Dendritic cell treated with granulocyte-macrophage colony-stimulating factor and Interleukin-4, amounts not matched to agents 40 ng/mL and 50 ng/mL, for 4 days (primary cell): ENCODE results near the gene HOXC13.

Experiments used
- H3K27ac Mint-ChIP-seq: one replicate; pipeline ENCODE4 v1.8.0; 2022; ENCODE audit warnings: mild to moderate bottlenecking, mixed read lengths
- H3K27me3 Mint-ChIP-seq: one replicate; pipeline ENCODE4 v1.8.0; 2022; ENCODE audit warnings: mild to moderate bottlenecking, mixed read lengths
- H3K36me3 Mint-ChIP-seq: one replicate; pipeline ENCODE4 v1.8.0; 2022; ENCODE audit warnings: low read depth, mixed read lengths
- H3K4me1 Mint-ChIP-seq: one replicate; pipeline ENCODE4 v1.8.0; 2022; ENCODE audit warnings: low read depth, mixed read lengths
- H3K4me3 Mint-ChIP-seq: one replicate; pipeline ENCODE4 v1.8.0; 2022; ENCODE audit warnings: mild to moderate bottlenecking, moderate library complexity, mixed read lengths
- H3K9me3 Mint-ChIP-seq: one replicate; pipeline ENCODE4 v1.8.0; 2022; ENCODE audit warnings: mixed read lengths
- intact Hi-C: fragments of 100-400 bp; cut with micrococcal nuclease; formaldehyde crosslinking; loops from one replicate; pipeline ENCODE4 v1.15.0; 2022

The HOXC13 gene

DNA sequence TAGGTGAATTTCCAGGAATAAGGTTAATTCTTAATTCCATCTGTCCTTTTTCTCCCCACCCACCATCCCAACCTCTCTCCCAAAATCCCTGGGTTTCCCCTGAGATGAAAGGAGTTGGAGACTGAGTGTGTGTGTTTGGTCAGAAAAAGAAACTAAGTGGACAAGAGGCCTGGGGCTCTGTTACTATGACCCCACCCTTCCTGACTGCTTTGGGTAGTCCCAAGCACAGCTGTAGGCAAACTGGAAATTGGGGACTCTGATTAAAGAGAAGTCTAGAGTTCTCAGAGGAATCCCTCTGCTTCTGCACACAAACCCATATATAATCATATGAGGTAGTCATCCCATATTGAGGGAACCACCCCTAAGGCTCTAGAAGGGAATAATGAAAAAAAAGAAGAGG, 9.1 kb downstream of the HOXC13 start:
- Mint-ChIP-seq H3K27ac (no peak overlapping the region), H3K4me3 (no peak overlapping the region), H3K9me3 (no peaks in the 10 kb centered on the region), H3K27me3 (peaks cover 96% of the 10 kb centered on the region), H3K4me1 (peaks cover 10% of the 10 kb centered on the region), H3K36me3 (no peaks in the 10 kb centered on the region)
- intact Hi-C loops: no loop called here

- H3K4me3 Mint-ChIP-seq: no peak overlapping the region
- intact Hi-C loops: no loop called here
- H3K36me3 Mint-ChIP-seq: no peaks in the 10 kb centered on the region
- H3K27ac Mint-ChIP-seq: no peak overlapping the region
- H3K27me3 Mint-ChIP-seq: peaks cover 98% of the 10 kb centered on the region
- peaks cover 10% of the 10 kb centered on the region for H3K4me1 Mint-ChIP-seq
- no peaks in the 10 kb centered on the region for H3K9me3 Mint-ChIP-seq
Measured at GRCh38 chr12:53948650-53949593, 10.3 kb downstream of the HOXC13 start.

DNA sequence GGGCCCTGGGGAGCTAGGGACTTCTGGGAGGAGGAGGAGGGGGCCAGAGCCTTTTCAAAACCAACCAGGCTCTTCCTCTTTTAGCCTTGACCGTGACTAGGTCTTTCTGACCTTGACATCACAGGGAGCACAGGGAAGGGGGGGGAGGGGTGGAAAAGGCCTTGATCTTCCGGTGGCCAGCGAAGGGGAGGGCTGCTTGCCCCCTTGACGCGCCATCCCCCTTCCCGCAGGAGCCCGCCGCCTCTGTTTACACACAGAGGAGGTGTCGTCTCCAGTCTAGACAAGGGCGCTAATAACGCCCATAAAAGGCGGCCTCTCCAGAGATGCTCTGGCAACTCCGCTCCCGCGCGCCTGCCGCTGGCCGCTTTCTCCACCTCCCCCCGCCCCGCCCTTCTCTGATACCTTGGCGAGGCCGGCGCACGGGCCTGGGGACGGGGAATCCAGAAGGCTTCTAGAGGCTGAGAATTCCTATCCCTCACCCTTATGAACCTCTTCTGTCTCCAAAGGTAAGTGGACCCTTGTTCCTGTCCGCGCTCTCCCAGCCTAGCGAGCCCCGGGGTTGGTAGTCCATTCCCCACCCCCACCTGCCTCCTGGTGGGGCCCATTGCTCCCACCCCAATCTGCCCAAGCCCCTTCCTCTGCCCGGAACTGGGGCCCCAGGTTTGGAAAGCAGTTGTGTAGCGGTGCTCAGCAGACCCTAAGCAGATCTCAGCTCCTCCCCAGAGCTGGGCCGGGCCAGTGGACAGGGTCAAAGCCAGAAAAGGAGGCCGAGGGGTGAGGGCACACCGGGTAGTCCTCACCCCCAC, 11.2 kb downstream of the HOXC13 start:
- H3K9me3 Mint-ChIP-seq: no peaks in the 10 kb centered on the region
- H3K27me3 Mint-ChIP-seq: peaks cover 98% of the 10 kb centered on the region
- no peaks in the 10 kb centered on the region for H3K36me3 Mint-ChIP-seq
- peaks cover 10% of the 10 kb centered on the region for H3K4me1 Mint-ChIP-seq
- no peak overlapping the region for H3K4me3 Mint-ChIP-seq
- no peak overlapping the region for H3K27ac Mint-ChIP-seq
- intact Hi-C loops: no loop called here

DNA sequence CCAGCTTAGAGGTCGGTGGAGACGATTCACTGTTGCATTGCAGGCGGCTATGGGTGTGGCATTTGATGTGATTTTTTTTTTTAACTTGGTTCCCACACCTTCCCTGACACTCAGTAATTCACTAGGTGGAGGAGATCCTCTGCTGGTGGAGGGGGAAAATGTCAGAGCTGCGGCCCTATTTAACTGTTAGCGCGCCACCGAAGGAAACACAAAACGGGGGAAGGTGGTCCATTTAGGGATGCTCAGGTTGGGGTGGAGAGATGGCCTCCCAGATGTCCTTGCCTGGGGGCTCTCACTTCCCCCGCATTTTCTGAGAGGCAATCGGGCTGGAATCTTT, 11.8 kb downstream of the HOXC13 start:
- Mint-ChIP-seq H3K27me3 (peaks cover 96% of the 10 kb centered on the region), H3K27ac (no peak overlapping the region), H3K4me1 (peaks cover 10% of the 10 kb centered on the region), H3K36me3 (no peaks in the 10 kb centered on the region), H3K9me3 (no peaks in the 10 kb centered on the region), H3K4me3 (no peak overlapping the region)
- intact Hi-C loops: no loop called here

DNA sequence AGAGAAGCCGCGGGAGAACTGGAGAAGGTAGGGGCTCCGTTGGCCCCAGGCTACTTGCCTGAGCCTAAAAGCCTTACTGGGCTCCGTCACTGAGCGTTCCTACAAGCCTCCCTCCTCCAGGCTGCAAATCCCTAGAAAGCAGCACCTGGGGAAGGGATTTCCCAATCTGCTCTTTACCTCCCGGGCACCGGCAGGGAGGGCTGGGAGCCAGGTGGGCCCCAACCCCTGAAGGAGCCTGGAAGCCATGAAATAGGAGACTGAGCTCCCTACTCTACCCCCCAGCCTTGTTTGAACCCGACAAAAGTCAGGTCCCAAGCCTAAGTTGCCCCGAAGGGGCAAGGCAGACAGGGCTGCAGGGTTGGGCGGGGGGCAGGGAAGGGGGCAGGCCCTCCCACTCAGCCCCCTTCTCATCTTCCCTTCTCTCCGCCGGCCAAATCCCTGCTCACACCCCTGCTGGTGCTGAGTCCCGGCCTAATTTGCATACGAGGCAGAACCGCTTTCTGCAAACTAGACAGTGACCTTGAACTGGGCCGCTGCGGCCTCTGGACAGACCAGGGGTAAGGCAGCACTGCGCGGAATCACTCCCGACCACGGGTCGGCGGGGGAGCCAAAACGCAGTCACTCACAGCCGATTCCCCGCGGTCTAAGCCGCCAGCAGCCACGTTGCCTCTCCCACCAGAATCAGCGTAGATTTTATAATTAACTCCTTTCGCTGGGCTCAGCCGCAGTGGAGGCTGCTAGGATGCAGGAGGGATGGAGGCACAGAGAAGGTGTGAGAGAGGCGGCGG, 12.4 kb downstream of the HOXC13 start:
- H3K4me1 Mint-ChIP-seq: peaks cover 14% of the 10 kb centered on the region
- intact Hi-C loops: no loop called here
- no peaks in the 10 kb centered on the region for H3K9me3 Mint-ChIP-seq
- no peak overlapping the region for H3K4me3 Mint-ChIP-seq
- H3K27ac Mint-ChIP-seq: no peak overlapping the region
- peaks cover 96% of the 10 kb centered on the region for H3K27me3 Mint-ChIP-seq
- no peaks in the 10 kb centered on the region for H3K36me3 Mint-ChIP-seq

DNA sequence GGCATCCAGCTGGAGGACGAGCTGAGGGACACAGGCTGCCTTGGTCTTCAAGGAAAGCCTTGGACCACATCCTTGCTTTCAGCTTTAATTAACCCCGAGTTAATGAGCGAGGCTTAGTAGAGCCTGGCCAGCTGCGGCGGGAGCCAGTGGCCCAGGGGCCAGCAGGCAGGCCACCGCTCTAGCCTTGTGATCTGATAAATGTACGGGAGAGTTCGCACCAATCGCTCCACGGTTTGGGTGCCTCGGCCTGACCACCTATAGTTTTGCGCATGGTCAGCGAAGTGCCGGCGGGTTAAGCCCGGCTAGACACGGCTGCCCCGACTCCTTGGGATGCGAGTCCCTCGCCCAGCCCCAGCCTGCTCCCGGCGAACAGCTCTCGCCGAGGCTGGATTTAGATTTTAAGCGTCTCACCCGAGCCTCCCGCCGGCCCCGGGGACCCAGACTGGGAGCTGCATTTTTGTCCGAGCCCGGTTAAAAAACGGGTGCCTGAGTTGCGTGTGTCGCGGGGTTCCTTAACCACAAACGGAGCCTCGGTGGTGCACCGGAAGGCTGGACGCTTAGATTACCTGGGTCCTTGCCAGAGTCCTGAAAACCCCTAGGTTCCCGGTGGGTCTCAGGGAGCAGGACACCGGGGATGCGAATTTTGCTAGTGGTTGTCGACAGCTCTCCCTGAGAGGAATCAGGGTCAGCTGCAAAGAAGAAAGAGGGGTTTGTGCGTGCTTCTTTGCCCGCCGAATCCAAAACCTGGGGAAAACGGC, 13.1 kb downstream of the HOXC13 start:
- H3K4me1 Mint-ChIP-seq: peaks cover 15% of the 10 kb centered on the region
- peaks cover 96% of the 10 kb centered on the region for H3K27me3 Mint-ChIP-seq
- H3K27ac Mint-ChIP-seq: no peak overlapping the region
- intact Hi-C loops: no loop called here
- no peak overlapping the region for H3K4me3 Mint-ChIP-seq
- no peaks in the 10 kb centered on the region for H3K9me3 Mint-ChIP-seq
- H3K36me3 Mint-ChIP-seq: no peaks in the 10 kb centered on the region

GRCh38 chr12:53952335-53952694, 13.7 kb downstream of the HOXC13 start:
- Mint-ChIP-seq H3K9me3 (no peaks in the 10 kb centered on the region), H3K4me1 (peaks cover 15% of the 10 kb centered on the region), H3K36me3 (no peaks in the 10 kb centered on the region), H3K27me3 (peaks cover 98% of the 10 kb centered on the region), H3K4me3 (no peak overlapping the region), H3K27ac (no peak overlapping the region)
- intact Hi-C loops: no loop called here

GRCh38 chr12:53952871-53953734, 14.5 kb downstream of the HOXC13 start:
- H3K4me3 Mint-ChIP-seq: no peak overlapping the region
- no peaks in the 10 kb centered on the region for H3K9me3 Mint-ChIP-seq
- peaks cover 98% of the 10 kb centered on the region for H3K27me3 Mint-ChIP-seq
- intact Hi-C loops: no loop called here
- H3K4me1 Mint-ChIP-seq: peaks cover 15% of the 10 kb centered on the region
- no peak overlapping the region for H3K27ac Mint-ChIP-seq
- H3K36me3 Mint-ChIP-seq: no peaks in the 10 kb centered on the region

DNA sequence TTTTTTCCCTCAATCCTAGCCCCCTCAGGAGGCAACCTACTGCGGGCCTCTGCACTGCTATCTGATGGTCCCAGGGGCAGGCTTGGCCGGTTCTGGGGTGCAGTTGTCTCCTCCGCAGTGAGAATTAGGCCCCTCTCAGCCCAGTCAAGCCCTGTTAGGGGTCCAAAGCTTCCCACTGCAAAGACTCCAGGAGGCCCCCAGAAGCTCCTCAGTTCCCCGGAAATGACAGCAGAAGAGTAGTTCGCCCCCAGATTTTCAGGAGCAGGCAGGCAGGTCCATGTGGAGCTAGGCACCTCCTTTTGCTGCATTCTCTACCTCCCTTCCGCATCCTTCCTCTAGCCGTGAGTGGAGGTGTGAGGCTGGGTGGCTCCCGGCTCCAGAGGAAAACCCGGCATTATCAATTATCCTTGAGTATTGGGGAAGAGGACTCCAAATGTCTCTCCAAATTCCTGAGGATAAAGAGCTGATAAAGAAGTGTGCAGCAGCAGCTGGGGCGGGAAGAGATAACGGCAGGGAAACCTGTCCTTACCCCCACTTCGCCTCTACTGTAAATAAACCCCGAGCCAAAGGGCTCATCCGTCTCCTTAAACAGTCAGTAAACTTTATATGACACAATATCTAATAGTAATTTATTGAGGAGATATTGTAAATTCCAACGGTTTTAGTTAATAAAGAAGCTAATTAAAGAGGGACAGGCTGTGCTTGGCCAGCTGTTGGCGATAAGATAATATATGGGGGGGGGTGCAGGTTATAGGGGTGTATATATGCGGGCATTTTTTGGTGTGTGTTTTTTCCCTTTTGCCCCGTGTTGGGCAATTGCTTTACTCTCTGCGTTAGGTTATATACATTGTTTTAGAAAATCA, 15.4 kb downstream of the HOXC13 start:
- H3K9me3 Mint-ChIP-seq: no peaks in the 10 kb centered on the region
- intact Hi-C loops: no loop called here
- H3K4me1 Mint-ChIP-seq: peaks cover 15% of the 10 kb centered on the region
- H3K27me3 Mint-ChIP-seq: peaks cover 96% of the 10 kb centered on the region
- no peak overlapping the region for H3K4me3 Mint-ChIP-seq
- H3K36me3 Mint-ChIP-seq: no peaks in the 10 kb centered on the region
- H3K27ac Mint-ChIP-seq: no peak overlapping the region

- no peak within 1 kb of the TSS for H3K4me3 Mint-ChIP-seq
- no peaks in the 10 kb centered on the region for H3K36me3 Mint-ChIP-seq
- no peaks in the 10 kb centered on the region for H3K9me3 Mint-ChIP-seq
- H3K4me1 Mint-ChIP-seq: peaks cover 14% of the 10 kb centered on the region
- H3K27me3 Mint-ChIP-seq: peaks cover 96% of the 10 kb centered on the region
- no peak within 1 kb of the TSS for H3K27ac Mint-ChIP-seq
- intact Hi-C loops: no loop called here
Measured at GRCh38 chr12:53954694-53955035, 16.0 kb downstream of the HOXC13 start, which contains the start of gene HOXC12. HOXC12 (plus strand) TSS chr12:53954903; CDS start chr12:53954930, 27 bp downstream.

- Mint-ChIP-seq H3K36me3 (no peaks in the 10 kb centered on the region), H3K4me1 (peaks cover 18% of the 10 kb centered on the region), H3K9me3 (no peaks in the 10 kb centered on the region), H3K27ac (no peak overlapping the region), H3K27me3 (peaks cover 96% of the 10 kb centered on the region), H3K4me3 (no peak overlapping the region)
- intact Hi-C loops: no loop called here
Measured at GRCh38 chr12:53955036-53955775, 16.6 kb downstream of the HOXC13 start.
